H9 (cell line): Measurements from ENCODE around the gene ADSL. TPM values are rescaled to one million over a fixed set of nuclear protein-coding genes. Genes with fewer than 3 reads are reported as not detected.
A peak's percentile ranks its signal among the peaks of the same experiment; 100 is the strongest.

Experiments used
- DNase-seq: peaks from one replicate; pipeline ENCODE4 v3.0.0-alpha.2; 2017
- H2AFZ ChIP-seq: one replicate; pipeline ENCODE4 v1.6.1; 2013; ENCODE audit warnings: mild to moderate bottlenecking, low read length, control low read depth, moderate library complexity
- H2AK5ac ChIP-seq: 2 replicates; pipeline ENCODE4 v1.6.1; 2013; ENCODE audit warnings: low read length, control low read depth, mixed read lengths; ENCODE audit not compliant: insufficient read length
- H2BK120ac ChIP-seq: one replicate; pipeline ENCODE4 v1.6.1; 2013; ENCODE audit warnings: low read depth, mild to moderate bottlenecking, low read length, control low read depth, inconsistent platforms; ENCODE audit not compliant: poor library complexity, severe bottlenecking
- H2BK12ac ChIP-seq: 2 replicates; pipeline ENCODE4 v1.6.1; 2013; ENCODE audit warnings: low read length, control low read depth, mixed read lengths, low read depth; ENCODE audit not compliant: insufficient read length
- H2BK15ac ChIP-seq: 2 replicates; pipeline ENCODE4 v1.6.1; 2013; ENCODE audit warnings: low read depth, low read length, control low read depth
- H2BK20ac ChIP-seq: one replicate; pipeline ENCODE4 v1.6.1; 2013; ENCODE audit warnings: low read depth, mild to moderate bottlenecking, low read length, control low read depth, inconsistent platforms; ENCODE audit not compliant: poor library complexity, severe bottlenecking
- H2BK5ac ChIP-seq: 2 replicates; pipeline ENCODE4 v1.6.1; 2013; ENCODE audit warnings: low read length, control low read depth, mixed read lengths; ENCODE audit not compliant: insufficient read length
- H3K14ac ChIP-seq: 2 replicates; pipeline ENCODE4 v1.6.1; 2013; ENCODE audit warnings: low read length, control low read depth; ENCODE audit not compliant: insufficient read depth
- H3K18ac ChIP-seq: 2 replicates; pipeline ENCODE4 v1.6.1; 2013; ENCODE audit warnings: low read depth, mild to moderate bottlenecking, mixed read lengths, low read length, control low read depth; ENCODE audit not compliant: insufficient read length
- H3K23ac ChIP-seq: 2 replicates; pipeline ENCODE4 v1.6.1; 2013; ENCODE audit warnings: low read length, control low read depth, mixed read lengths, low read depth; ENCODE audit not compliant: insufficient read length
- H3K23me2 ChIP-seq: 2 replicates; pipeline ENCODE4 v1.6.1; 2013; ENCODE audit warnings: low read depth, mild to moderate bottlenecking, mixed read lengths, low read length, control low read depth; ENCODE audit not compliant: insufficient read length, poor library complexity, severe bottlenecking
- H3K27ac ChIP-seq: 2 replicates; pipeline ENCODE4 v1.5.1; 2013; ENCODE audit warnings: low read length, control low read depth, mixed read lengths, low read depth; ENCODE audit not compliant: insufficient read length
- H3K27me3 ChIP-seq: 2 replicates; pipeline ENCODE4 v1.6.1; 2013; ENCODE audit warnings: low read length, control low read depth, inconsistent platforms; ENCODE audit not compliant: insufficient read depth
- H3K4ac ChIP-seq: 2 replicates; pipeline ENCODE4 v1.6.1; 2013; ENCODE audit warnings: low read depth, mild to moderate bottlenecking, control low read depth, inconsistent platforms, low read length, moderate library complexity
- H3K4me1 ChIP-seq: 2 replicates; pipeline ENCODE4 v1.6.1; 2013; ENCODE audit warnings: low read length, control low read depth, inconsistent platforms; ENCODE audit not compliant: insufficient read depth
- H3K4me2 ChIP-seq: 2 replicates; pipeline ENCODE4 v1.6.1; 2013; ENCODE audit warnings: low read length, control low read depth, mixed read lengths; ENCODE audit not compliant: insufficient read length, insufficient read depth
- H3K56ac ChIP-seq: 2 replicates; pipeline ENCODE4 v1.6.1; 2013; ENCODE audit warnings: low read depth, mild to moderate bottlenecking, mixed read lengths, low read length, control low read depth; ENCODE audit not compliant: insufficient read length
- H3K79me1 ChIP-seq: 2 replicates; pipeline ENCODE4 v1.6.1; 2013; ENCODE audit warnings: low read depth, mild to moderate bottlenecking, moderate library complexity, low read length, control low read depth, inconsistent platforms; ENCODE audit not compliant: insufficient read depth, poor library complexity, severe bottlenecking
- H3K79me2 ChIP-seq: 2 replicates; pipeline ENCODE4 v1.6.1; 2013; ENCODE audit warnings: low read length, control low read depth, inconsistent platforms; ENCODE audit not compliant: insufficient read depth
- H3K9ac ChIP-seq: 2 replicates; pipeline ENCODE4 v1.6.1; 2013; ENCODE audit warnings: low read length, control low read depth, mixed read lengths; ENCODE audit not compliant: insufficient read length; ENCODE audit errors: extremely low read depth
- H3K9me3 ChIP-seq: one replicate; pipeline ENCODE4 v1.6.1; 2013; ENCODE audit warnings: low read depth, low read length, inconsistent platforms; ENCODE audit not compliant: control insufficient read depth
- H3T11ph ChIP-seq: one replicate; pipeline ENCODE4 v1.6.1; 2013; ENCODE audit warnings: mild to moderate bottlenecking, low read length, control low read depth, inconsistent platforms
- H4K20me1 ChIP-seq: one replicate; pipeline ENCODE4 v1.6.1; 2013; ENCODE audit not compliant: control insufficient read depth, insufficient read length, insufficient read depth
- H4K5ac ChIP-seq: 2 replicates; pipeline ENCODE4 v1.6.1; 2013; ENCODE audit warnings: low read depth, mild to moderate bottlenecking, mixed read lengths, low read length, control low read depth; ENCODE audit not compliant: insufficient read length
- H4K8ac ChIP-seq: replicated peaks from 2 replicates; pipeline ENCODE4 v1.6.1; 2013; ENCODE audit warnings: low read length, control low read depth, mixed read lengths, low read depth; ENCODE audit not compliant: insufficient read length
- H4K91ac ChIP-seq: 2 replicates; pipeline ENCODE4 v1.6.1; 2013; ENCODE audit warnings: low read depth, mild to moderate bottlenecking, moderate library complexity, mixed read lengths, low read length, control low read depth; ENCODE audit not compliant: insufficient read length
- H3K27ac Mint-ChIP-seq, 3 experiments: 2 replicates in 2 of 3; 3 replicates in 1 of 3; pipeline ENCODE4 v1.8.0; 2020 to 2021; ENCODE audit warnings: mixed read lengths in 3 of 3, mild to moderate bottlenecking in 1 of 3, moderate library complexity in 1 of 3
- H3K27me3 Mint-ChIP-seq: 2 replicates; pipeline ENCODE4 v1.8.0; 2021; ENCODE audit warnings: low read depth, mild to moderate bottlenecking, moderate library complexity, mixed read lengths
- H3K36me3 Mint-ChIP-seq, 3 experiments: 2 replicates in 2 of 3; 3 replicates in 1 of 3; pipeline ENCODE4 v1.8.0; 2020 to 2021; ENCODE audit warnings: low read depth in 3 of 3, mixed read lengths in 3 of 3; ENCODE audit not compliant: insufficient read depth in 1 of 3
- H3K4me1 Mint-ChIP-seq, 2 experiments: 2 replicates each; pipeline ENCODE4 v1.8.0; 2020; ENCODE audit warnings: mixed read lengths in 2 of 2
- H3K4me3 Mint-ChIP-seq, 2 experiments: 2 replicates in 1 of 2; 3 replicates in 1 of 2; pipeline ENCODE4 v1.8.0; 2020 to 2021; ENCODE audit warnings: mild to moderate bottlenecking in 2 of 2, mixed read lengths in 2 of 2, moderate library complexity in 1 of 2
- H3K9me3 Mint-ChIP-seq, 2 experiments: 2 replicates in 1 of 2; 3 replicates in 1 of 2; pipeline ENCODE4 v1.8.0; 2020; ENCODE audit warnings: mild to moderate bottlenecking in 2 of 2, mixed read lengths in 2 of 2, moderate library complexity in 1 of 2
- WGBS: extraction: QIAGEN DNeasy Blood & Tissue Kit; methylation state at CpG from one replicate; pipeline ENCODE4 v1.1.7; 2013; ENCODE audit warnings: missing lambda C conversion rate, low lambda C conversion rate, mixed read lengths; ENCODE audit not compliant: insufficient read length; ENCODE audit errors: extremely low coverage; 5-methylcytosine and 5-hydroxymethylcytosine counted together
- total RNA-seq: library from RNA; stranded (reverse); gene quantifications from 2 replicates; pipeline ENCODE4 v1.2.1, GENCODE V29; 2021
- TF ChIP-seq, protein P1 (sequence below): fragments of 200-600 bp; sonication (generic); conservative IDR thresholded peaks from 3 replicates; pipeline ENCODE4 v1.8.0; 2021; ENCODE audit warnings: antibody characterized with exemption, mild to moderate bottlenecking

ADSL gene
- total RNA-seq, 1 experiment from 2014 or later, result 175 TPM

DNA sequence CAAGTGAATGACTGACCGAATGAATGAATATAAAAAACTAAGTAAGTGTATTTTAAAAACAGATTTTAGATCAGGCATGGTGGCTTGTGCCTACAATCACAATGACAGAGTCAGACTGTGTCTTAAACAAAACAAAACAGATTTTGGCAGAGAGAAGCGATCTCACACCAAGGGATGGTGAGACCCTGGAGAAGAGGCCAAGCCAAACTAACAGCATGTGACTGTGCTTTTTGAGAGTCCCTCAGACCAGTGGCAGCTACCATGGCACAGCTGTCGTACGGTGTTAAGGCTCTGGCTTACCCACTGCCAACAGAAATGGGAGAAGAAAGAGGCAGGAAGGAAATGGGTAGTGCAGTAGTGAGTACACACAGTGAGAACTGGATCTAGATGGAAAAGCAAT, 84.7 kb downstream of the ADSL start:
- no peak overlapping the region for H3T11ph ChIP-seq
- H3K79me2 ChIP-seq, result no peaks in the 10 kb centered on the region
- Mint-ChIP-seq H3K27ac (peak overlapping the region in 1 of 3 experiments; percentile 65; a peak in 1 of 7 replicates), H3K9me3 (no peaks in the 10 kb centered on the region), H3K27me3 (no peaks in the 10 kb centered on the region), H3K4me3 (no peak overlapping the region), H3K4me1 (peaks cover 14 to 15% of the 10 kb centered on the region in 2 experiments), H3K36me3 (peaks cover 12 to 41% (median 32%) of the 10 kb centered on the region in 3 experiments; a peak in 6 of 7 replicates)
- H4K8ac ChIP-seq, result no peak overlapping the region
- H3K4ac ChIP-seq, result no peak overlapping the region
- no peaks in the 10 kb centered on the region for H3K23me2 ChIP-seq
- TF ChIP-seq, protein P1, sequence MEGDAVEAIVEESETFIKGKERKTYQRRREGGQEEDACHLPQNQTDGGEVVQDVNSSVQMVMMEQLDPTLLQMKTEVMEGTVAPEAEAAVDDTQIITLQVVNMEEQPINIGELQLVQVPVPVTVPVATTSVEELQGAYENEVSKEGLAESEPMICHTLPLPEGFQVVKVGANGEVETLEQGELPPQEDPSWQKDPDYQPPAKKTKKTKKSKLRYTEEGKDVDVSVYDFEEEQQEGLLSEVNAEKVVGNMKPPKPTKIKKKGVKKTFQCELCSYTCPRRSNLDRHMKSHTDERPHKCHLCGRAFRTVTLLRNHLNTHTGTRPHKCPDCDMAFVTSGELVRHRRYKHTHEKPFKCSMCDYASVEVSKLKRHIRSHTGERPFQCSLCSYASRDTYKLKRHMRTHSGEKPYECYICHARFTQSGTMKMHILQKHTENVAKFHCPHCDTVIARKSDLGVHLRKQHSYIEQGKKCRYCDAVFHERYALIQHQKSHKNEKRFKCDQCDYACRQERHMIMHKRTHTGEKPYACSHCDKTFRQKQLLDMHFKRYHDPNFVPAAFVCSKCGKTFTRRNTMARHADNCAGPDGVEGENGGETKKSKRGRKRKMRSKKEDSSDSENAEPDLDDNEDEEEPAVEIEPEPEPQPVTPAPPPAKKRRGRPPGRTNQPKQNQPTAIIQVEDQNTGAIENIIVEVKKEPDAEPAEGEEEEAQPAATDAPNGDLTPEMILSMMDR, result no peak
- no peak overlapping the region for H2BK20ac ChIP-seq
- DNase-seq, result no peak
- no peak overlapping the region for H2BK12ac ChIP-seq
- no peak overlapping the region for H2BK120ac ChIP-seq
- H2BK5ac ChIP-seq, result no peak overlapping the region
- no peak overlapping the region for H3K56ac ChIP-seq
- H3K79me1 ChIP-seq, result no peaks in the 10 kb centered on the region
- no peak overlapping the region for H3K4me2 ChIP-seq
- no peaks in the 10 kb centered on the region for H3K4me1 ChIP-seq
- H3K27me3 ChIP-seq, result no peaks in the 10 kb centered on the region
- H4K5ac ChIP-seq, result no peak overlapping the region
- H3K14ac ChIP-seq, result no peak overlapping the region
- H3K9ac ChIP-seq, result no peak overlapping the region
- H3K18ac ChIP-seq, result no peak overlapping the region
- H3K27ac ChIP-seq, result no peak overlapping the region
- H4K91ac ChIP-seq, result no peak overlapping the region
- H2AK5ac ChIP-seq, result no peak overlapping the region
- no peaks in the 10 kb centered on the region for H3K9me3 ChIP-seq
- H3K23ac ChIP-seq, result no peak overlapping the region
- no peaks in the 10 kb centered on the region for H4K20me1 ChIP-seq
- no peak overlapping the region for H2BK15ac ChIP-seq
- no CpG with 5 or more reads among the region's 4 CpGs for WGBS
- no peak overlapping the region for H2AFZ ChIP-seq
